Measurements from ENCODE around the gene CD47. TPM values are rescaled to one million over a fixed set of nuclear protein-coding genes. Genes with fewer than 3 reads are reported as not detected.

Gene CD47
- total and polyA plus RNA-seq, 2 experiments from 2014 or later: 81.7 to 101 TPM

DNA sequence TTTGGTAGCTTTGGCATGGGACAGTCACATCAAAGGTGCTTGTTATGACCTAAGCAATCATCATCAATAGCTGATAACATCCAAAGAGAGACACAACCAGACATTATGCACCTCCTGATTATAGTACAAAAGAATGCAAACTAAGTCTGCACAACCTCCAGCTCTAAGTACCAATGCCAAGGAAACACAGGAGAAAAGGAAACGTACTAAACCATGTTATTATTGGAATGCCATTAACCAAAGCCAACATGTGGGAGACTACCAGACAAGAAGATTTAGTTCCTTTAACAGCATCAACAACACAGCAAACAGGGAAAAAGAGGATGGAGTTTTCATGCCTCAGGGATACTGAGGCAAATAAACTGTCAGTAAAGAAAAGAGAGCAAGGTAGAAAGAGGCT is 61.4 kb downstream of the CD47 start:
- H3K36me3 ChIP-seq (replicated peaks; ENCODE audit: insufficient read depth, low read depth): no peaks in the 10 kb centered on the region
- H3K9me3 ChIP-seq (ENCODE audit: low read depth): no peaks in the 10 kb centered on the region
- no peaks in the 10 kb centered on the region for H4K20me1 ChIP-seq (ENCODE audit: insufficient read depth, poor library complexity, severe bottlenecking)
- no peaks in the 10 kb centered on the region for H3K9me2 ChIP-seq (replicated peaks; ENCODE audit: insufficient read depth)
- no peak overlapping the region for H3K4me2 ChIP-seq
- H3K79me2 ChIP-seq: no peaks in the 10 kb centered on the region
- no peak overlapping the region for H2AFZ ChIP-seq
- no peak overlapping the region for H3K27ac ChIP-seq
- no peaks in the 10 kb centered on the region for H3K4me1 ChIP-seq (ENCODE audit: insufficient read depth)
- H3K27me3 ChIP-seq: no peaks in the 10 kb centered on the region
- no peak for DNase-seq (ENCODE audit: low spot score)
- TF ChIP-seq EZH2 (IDR thresholded peaks at IDR 0.05; ENCODE audit: borderline replicate concordance) (no peak), EZH2phosphoT487 (IDR thresholded peaks at IDR 0.05; ENCODE audit: low read depth, severe bottlenecking, unreplicated experiment) (no peak)
- TF ChIP-seq, protein P1, sequence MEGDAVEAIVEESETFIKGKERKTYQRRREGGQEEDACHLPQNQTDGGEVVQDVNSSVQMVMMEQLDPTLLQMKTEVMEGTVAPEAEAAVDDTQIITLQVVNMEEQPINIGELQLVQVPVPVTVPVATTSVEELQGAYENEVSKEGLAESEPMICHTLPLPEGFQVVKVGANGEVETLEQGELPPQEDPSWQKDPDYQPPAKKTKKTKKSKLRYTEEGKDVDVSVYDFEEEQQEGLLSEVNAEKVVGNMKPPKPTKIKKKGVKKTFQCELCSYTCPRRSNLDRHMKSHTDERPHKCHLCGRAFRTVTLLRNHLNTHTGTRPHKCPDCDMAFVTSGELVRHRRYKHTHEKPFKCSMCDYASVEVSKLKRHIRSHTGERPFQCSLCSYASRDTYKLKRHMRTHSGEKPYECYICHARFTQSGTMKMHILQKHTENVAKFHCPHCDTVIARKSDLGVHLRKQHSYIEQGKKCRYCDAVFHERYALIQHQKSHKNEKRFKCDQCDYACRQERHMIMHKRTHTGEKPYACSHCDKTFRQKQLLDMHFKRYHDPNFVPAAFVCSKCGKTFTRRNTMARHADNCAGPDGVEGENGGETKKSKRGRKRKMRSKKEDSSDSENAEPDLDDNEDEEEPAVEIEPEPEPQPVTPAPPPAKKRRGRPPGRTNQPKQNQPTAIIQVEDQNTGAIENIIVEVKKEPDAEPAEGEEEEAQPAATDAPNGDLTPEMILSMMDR (IDR thresholded peaks at IDR 0.05; ENCODE audit: poor library complexity): no peak
- 60% methylated on average over 1 of the region's 1 CpG for WGBS (ENCODE audit: low lambda C conversion rate, missing lambda C conversion rate)
- H3K4me3 ChIP-seq: no peak overlapping the region

DNA sequence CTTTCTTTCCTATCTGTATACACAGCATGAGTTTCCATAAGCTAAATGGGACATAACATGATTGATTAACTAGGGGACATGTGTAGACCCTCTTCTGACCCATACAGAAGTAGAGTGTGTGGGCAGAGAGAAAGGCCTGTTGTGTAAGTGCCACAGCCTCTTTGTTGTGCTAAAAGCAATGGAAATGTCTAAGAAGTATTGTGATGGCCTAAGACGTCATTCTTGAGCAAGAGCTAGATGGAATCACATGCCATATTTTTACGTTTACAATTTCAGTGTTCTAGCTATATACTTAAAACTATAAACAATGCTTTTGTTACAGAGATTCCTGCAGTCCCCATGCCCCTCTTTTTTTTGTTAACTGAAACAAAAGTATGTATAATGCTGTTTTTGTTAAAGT is 61.9 kb downstream of the CD47 start:
- H3K79me2 ChIP-seq: no peaks in the 10 kb centered on the region
- DNase-seq (ENCODE audit: low spot score): no peak
- no peak for TF ChIP-seq EZH2 (IDR thresholded peaks at IDR 0.05; ENCODE audit: borderline replicate concordance)
- TF ChIP-seq EZH2phosphoT487 (IDR thresholded peaks at IDR 0.05; ENCODE audit: low read depth, severe bottlenecking, unreplicated experiment): no peak
- TF ChIP-seq, protein P1 (IDR thresholded peaks at IDR 0.05; ENCODE audit: poor library complexity): no peak

DNA sequence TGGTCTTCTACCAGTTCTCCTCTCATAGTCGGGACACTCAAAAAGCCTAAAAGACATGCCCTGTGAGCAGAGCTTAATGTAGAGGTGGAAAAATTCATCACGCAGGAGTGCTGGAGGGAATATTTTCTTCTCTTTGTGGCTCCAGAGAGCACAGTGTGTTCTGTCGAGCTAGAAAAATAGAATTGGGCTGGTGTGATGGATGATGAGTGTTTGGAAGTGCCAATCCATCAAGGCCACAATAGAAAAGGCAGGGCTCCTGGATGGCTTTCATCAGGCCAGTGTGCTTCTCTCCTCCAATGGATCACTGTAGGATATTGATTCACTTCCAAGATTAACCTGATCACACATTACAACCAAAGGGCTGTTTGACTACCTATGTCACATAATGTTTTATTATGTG is 65.7 kb downstream of the CD47 start:
- Histone ChIP-seq H3K36me3 (replicated peaks; ENCODE audit: insufficient read depth, low read depth) (no peaks in the 10 kb centered on the region), H3K27me3 (no peaks in the 10 kb centered on the region), H3K79me2 (no peaks in the 10 kb centered on the region), H3K9me2 (replicated peaks; ENCODE audit: insufficient read depth) (no peaks in the 10 kb centered on the region), H3K4me1 (ENCODE audit: insufficient read depth) (no peaks in the 10 kb centered on the region), H3K9me3 (ENCODE audit: low read depth) (no peaks in the 10 kb centered on the region), H3K27ac (no peak overlapping the region), H2AFZ (no peak overlapping the region), H3K4me3 (no peak overlapping the region), H4K20me1 (ENCODE audit: insufficient read depth, poor library complexity, severe bottlenecking) (no peaks in the 10 kb centered on the region), H3K4me2 (no peak overlapping the region)
- TF ChIP-seq EZH2 (IDR thresholded peaks at IDR 0.05; ENCODE audit: borderline replicate concordance) (no peak), EZH2phosphoT487 (IDR thresholded peaks at IDR 0.05; ENCODE audit: low read depth, severe bottlenecking, unreplicated experiment) (no peak)
- TF ChIP-seq, protein P1 (IDR thresholded peaks at IDR 0.05; ENCODE audit: poor library complexity): no peak
- WGBS (ENCODE audit: low lambda C conversion rate, missing lambda C conversion rate): 81% methylated on average over 3 of the region's 3 CpGs
- no peak for DNase-seq (ENCODE audit: low spot score)

More for the DNA sequence above, 61.9 kb downstream of the CD47 start:
- Histone ChIP-seq H3K9me3 (ENCODE audit: low read depth) (no peaks in the 10 kb centered on the region), H3K4me2 (no peak overlapping the region), H3K27me3 (no peaks in the 10 kb centered on the region), H3K9me2 (replicated peaks; ENCODE audit: insufficient read depth) (no peaks in the 10 kb centered on the region), H3K4me1 (ENCODE audit: insufficient read depth) (no peaks in the 10 kb centered on the region), H3K27ac (no peak overlapping the region), H2AFZ (no peak overlapping the region), H4K20me1 (ENCODE audit: insufficient read depth, poor library complexity, severe bottlenecking) (no peaks in the 10 kb centered on the region), H3K4me3 (no peak overlapping the region), H3K36me3 (replicated peaks; ENCODE audit: insufficient read depth, low read depth) (no peaks in the 10 kb centered on the region)
- 87% methylated on average over 2 of the region's 2 CpGs for WGBS (ENCODE audit: low lambda C conversion rate, missing lambda C conversion rate)
